Measurements from ENCODE around the gene DDX24.
"Not testable (repeated sequence)": the region's sequence is repeated elsewhere in the genome, so short reads cannot be mapped to it uniquely, and the experiment has no call there.

The DDX24 gene

GRCh38 chr14:94081386-94081820 lies 401 bp upstream of the DDX24 start:
- DNase-seq (ENCODE audit: insufficient read length, low spot score) (no peak), FAIRE-seq (peak; percentile 26)

DNA sequence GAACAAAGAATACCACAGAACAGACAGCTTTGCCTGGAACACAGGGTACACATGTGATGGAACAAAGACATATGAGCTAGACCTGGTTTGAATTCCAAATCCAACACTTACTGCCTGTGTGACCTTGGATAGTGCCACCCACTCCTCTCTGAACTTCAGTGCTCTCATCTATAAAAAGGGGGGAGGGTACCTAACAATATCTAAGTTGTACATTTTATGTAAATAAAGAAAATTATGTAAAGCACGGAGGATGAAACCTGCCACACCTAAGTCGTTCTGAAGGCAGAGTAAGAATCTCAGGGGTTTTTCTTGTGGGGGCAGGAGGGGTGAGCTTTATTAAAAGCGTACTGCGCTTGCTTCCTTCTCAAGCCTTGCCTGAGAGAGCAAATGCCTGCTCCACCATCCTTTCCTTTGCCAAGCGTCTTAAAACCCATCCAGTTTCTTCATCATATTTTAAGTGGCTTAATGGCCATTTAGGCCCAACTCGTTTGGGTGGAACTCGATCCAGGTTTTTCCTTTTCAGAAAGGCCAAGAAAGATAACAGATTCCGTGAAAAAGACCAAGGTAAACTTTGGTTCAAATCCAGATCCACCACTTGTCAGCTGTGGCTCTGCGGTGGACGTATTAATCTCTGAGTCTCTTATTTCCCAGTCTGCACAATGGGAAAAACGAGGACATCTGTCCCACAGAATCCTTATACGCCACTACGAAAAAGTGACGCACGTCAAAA lies 946 bp downstream of the DDX24 start:
- FAIRE-seq (no peak), DNase-seq (ENCODE audit: insufficient read length, low spot score) (no peak)

DNA sequence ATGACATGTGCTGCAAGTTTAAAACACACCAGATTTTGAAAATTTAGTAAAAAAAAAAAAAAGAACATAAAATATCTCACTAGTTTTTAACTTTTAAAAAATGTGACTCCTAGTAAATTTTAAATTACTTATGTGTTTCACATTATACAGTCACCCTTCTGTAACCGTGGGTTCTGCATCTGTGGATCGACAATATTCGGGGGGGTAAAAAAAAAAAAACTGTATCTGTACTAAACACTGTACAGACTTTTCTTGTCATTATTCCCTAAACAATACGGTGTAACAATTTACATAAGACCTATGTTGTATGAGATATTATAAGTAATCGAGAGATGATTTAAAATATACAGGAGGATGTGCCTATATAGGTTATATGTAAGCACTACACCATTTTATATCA lies 3.2 kb downstream of the DDX24 start:
- FAIRE-seq (no peak), DNase-seq (ENCODE audit: insufficient read length, low spot score) (no peak)

DNA sequence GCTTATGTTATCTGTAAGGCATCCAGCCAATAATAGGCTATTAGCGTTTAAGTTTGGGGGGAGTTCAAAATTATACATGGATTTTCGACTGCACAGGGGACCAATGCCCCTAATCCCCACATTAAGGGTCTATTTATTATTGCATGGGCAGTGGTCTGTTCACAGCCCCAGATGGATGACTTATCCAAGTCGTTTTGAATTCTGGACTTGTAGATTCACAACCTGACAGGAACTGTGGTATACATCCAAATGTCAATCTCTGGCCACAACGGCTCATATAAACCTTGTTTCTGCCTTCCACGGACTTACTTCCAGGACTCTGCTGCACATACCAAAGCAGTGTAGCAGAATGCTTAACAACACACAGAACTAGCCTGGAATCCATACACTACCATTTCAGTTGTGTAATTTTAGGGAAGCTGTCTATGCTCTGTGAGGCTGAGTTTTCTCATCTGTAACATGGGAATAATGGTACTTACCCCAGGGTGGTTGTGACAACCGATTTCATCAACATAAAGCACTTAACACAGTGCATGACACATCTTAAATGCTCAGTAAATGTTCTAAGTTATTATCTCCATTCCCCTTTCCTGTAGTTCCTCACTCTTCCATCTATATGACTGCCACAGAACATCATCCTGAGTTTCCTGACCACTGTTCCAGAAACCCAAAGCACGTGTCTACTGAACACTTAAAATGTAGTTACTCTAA lies 3.7 kb downstream of the DDX24 start:
- DNase-seq (ENCODE audit: insufficient read length, low spot score): no peak
- FAIRE-seq: no peak

DNA sequence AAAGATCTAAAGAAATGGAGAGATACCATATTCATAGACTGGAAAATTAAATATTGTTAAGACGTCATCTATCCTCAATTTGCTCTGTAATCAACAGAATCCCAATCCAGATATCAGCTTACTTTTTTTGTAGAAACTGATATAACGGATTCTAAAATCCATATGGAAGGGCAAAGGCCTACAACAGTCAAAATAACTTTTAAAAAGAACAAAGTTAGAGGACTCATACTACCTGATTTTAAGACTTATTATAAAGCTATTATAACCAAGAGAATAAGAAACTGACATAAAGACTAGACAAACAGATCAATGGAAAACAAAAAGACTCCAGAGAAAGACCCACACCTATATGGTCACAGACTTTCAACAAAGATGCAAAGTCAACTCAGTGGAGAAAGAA lies 6.0 kb downstream of the DDX24 start:
- FAIRE-seq (no peak), DNase-seq (ENCODE audit: insufficient read length, low spot score) (no peak)

- FAIRE-seq (no peak), DNase-seq (ENCODE audit: insufficient read length, low spot score) (no peak)
Observed at GRCh38 chr14:94074534-94074933, 6.5 kb downstream of the DDX24 start.

DNA sequence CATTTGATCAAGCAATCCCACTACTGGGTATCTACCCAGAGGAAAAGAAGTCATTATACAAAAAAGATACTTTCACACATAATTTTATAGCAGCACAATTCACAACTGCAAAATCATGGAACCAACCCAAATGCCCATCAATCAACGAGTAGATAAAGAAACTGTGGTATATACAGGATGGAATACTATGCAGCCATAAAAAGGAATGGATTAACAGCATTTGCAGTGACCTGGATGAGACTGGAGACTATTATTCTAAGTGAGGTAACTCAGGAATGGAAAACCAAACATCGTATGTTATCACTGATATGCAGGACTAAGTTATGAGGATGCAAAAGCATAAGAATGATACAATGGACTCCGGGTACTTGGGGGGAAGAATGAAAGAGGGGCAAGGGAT lies 8.9 kb downstream of the DDX24 start:
- not testable (repeated sequence) for DNase-seq (ENCODE audit: insufficient read length, low spot score); FAIRE-seq

DNA sequence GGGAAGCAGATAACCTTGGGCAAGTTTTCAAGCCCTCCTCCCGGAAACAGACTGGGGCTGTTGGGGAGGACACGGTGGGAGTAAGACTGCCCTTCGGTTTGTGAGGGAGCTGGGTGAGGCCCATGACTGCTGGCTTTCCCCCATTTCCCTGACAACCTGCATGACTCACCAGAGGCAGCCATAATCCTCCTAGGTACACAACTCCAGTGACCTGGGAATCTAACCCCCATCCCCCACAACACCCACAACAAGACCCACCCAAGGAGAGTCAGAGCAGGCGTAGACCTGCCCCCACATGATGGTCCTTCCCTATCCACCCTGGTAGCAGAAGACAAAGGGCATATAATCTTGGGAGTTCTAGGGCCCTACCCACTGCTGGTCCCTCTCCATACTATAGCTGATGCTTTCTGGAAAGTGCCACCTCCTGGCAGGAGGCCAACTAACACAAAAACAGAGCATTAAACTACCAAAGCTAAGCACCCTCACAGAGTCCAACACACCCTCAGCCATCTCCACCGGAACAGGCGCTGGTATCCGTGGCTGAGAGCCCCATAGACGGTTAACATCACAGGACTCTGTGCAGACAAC lies 14.8 kb downstream of the DDX24 start:
- no peak for DNase-seq (ENCODE audit: insufficient read length, low spot score)
- no peak for FAIRE-seq

- FAIRE-seq (no peak), DNase-seq (ENCODE audit: insufficient read length, low spot score) (no peak)
Observed at GRCh38 chr14:94062344-94062940, 18.6 kb downstream of the DDX24 start.

GRCh38 chr14:94059998-94060397 lies 21.0 kb downstream of the DDX24 start:
- FAIRE-seq: no peak
- DNase-seq (ENCODE audit: insufficient read length, low spot score): no peak

GRCh38 chr14:94058674-94059138 lies 22.3 kb downstream of the DDX24 start:
- DNase-seq (ENCODE audit: insufficient read length, low spot score) (no peak), FAIRE-seq (no peak)

- no peak for FAIRE-seq
- DNase-seq (ENCODE audit: insufficient read length, low spot score): no peak
Observed at GRCh38 chr14:94058128-94058673, 22.8 kb downstream of the DDX24 start.

GRCh38 chr14:94056579-94057308 lies 24.3 kb downstream of the DDX24 start:
- no peak for DNase-seq (ENCODE audit: insufficient read length, low spot score)

DNA sequence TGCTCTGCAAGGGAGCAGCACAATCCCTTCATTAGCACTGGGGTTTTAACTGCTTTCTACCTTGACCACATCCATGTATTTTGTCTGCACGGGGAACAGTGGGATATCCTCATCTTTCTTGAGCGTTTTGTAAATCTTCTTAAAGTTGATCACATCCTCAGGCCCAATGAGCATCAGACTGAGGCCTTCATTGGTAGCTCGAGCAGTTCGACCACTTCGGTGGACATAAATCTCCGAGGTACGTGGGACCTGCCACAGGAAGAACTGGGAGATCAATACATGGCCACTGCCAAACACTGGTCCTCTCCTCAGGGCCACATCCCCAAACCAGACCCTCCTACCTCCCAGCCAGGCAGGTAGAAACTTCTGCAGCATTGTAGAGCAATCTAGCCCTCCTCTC lies 26.1 kb downstream of the DDX24 start:
- DNase-seq (ENCODE audit: insufficient read length, low spot score) (no peak), FAIRE-seq (no peak)

More at GRCh38 chr14:94056579-94057308, 24.3 kb downstream of the DDX24 start:
- FAIRE-seq: no peak

DNA sequence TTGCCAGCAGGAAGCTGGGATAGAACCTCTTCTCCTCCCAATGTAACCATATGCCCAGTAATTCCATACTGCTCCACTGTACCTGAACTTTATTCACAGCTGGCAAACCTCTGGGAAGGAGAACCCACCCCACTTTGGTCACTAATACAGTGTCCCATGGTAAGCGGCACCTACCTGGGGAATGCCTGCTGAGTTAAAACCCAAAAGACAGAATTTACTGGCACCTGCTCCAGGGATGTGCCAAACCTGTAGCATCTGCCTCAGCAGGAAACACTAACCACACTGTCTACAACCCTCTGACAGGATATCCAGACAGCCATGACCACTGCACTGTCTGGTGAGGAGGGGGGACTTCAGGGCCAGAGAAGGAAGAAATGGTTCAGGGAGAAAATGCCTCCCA lies 26.6 kb downstream of the DDX24 start:
- DNase-seq (ENCODE audit: insufficient read length, low spot score): no peak
- FAIRE-seq: no peak

DNA sequence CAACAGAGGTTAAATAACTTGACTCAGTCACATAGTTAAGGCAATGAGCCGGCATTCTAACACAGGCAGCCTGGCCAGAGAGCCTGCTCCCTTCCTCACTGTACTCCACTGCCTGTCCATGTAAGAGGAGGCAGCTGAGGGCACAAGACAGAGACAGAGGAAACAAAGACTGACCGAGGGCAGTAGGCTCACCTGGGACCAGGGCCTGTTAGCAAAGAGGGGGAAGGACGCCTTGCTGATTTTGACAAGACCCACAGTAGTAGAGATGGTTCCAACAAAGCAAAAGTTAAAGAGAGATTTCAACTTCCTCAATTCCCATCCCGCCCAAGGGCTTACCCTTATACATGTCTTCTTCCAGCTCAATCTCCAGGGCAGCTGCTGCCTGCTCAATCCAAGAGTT lies 28.3 kb downstream of the DDX24 start:
- FAIRE-seq (no peak), DNase-seq (ENCODE audit: insufficient read length, low spot score) (no peak)

DNA sequence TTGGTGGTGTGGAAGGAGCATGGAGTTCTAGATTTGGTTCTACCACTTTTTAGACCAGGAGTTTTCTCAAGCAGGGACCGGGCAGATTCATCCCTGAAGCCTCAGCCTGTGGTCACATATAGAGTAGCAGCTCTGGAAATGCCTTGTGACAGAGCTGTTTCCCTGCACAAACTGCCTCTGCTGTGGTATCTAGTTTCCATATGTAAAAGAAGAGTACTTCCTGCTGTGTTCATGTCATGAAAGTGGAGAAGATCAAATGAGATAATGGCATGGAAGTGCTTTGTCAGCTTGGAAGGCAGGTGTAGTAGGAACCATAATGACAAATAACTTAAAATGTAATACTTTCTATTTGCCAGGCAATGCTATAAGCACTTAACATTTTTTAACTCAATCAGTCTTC lies 28.8 kb downstream of the DDX24 start:
- FAIRE-seq (no peak), DNase-seq (ENCODE audit: insufficient read length, low spot score) (no peak)

- FAIRE-seq: no peak
- DNase-seq (ENCODE audit: insufficient read length, low spot score): no peak
Observed at GRCh38 chr14:94051779-94052178, 29.2 kb downstream of the DDX24 start.

- DNase-seq (ENCODE audit: insufficient read length, low spot score) (no peak), FAIRE-seq (no peak)
Observed at GRCh38 chr14:94051115-94051514, 29.9 kb downstream of the DDX24 start.

DNA sequence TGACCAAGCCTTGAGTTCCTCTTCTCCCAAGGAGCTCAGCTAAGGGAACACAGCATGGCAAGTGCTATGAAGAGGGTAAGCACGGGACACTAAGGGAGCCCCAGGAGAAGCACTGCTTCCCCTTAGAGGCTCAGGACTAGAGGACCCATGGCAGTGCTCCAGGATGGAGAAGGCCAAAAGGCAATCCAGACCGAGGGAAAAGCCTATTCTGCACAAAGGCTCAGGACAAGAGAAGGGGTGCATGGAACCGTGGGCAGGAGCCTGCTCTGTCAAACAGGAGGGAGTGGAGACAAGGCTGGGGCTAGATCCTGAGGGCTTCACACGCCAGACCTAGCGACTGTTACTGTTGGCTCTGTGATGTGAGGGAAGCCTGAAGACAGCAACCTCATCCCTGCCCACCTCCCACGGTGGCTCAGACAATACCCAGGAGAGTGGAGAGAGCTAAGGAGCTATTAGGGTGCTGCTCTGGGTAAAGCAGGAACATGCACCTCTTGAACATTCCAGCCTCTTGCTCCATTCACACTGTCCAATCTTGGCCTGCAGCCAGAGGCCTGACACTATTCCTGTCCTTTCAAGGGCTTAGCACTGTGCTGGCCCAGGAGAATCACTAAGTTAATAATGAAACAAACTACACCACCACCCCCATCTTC lies 30.6 kb downstream of the DDX24 start:
- DNase-seq (ENCODE audit: insufficient read length, low spot score) (no peak), FAIRE-seq (no peak)

Data from HTR-8/SVneo (cell line).